ENCODE data around the gene MAML3. TPM values are rescaled to one million over a fixed set of nuclear protein-coding genes. Genes with fewer than 3 reads are reported as not detected.

MAML3 gene
- total RNA-seq, 6 experiments from 2014 or later: 1.2 to 1.9 (median 1.6) TPM

- Mint-ChIP-seq H3K27ac (no peak overlapping the region), H3K4me3 (no peak overlapping the region), H3K9me3 (no peaks in the 10 kb centered on the region), H3K4me1 (ENCODE audit: low read depth) (peaks cover 15% of the 10 kb centered on the region), H3K27me3 (ENCODE audit: insufficient read depth) (no peaks in the 10 kb centered on the region), H3K36me3 (ENCODE audit: low read depth) (no peaks in the 10 kb centered on the region)
- TF ChIP-seq CTCF (IDR thresholded peaks at IDR 0.05): no peak
- no peak for DNase-seq
Observed at GRCh38 chr4:139943277-139943676, 210.7 kb downstream of the MAML3 start.

GRCh38 chr4:139942241-139942640, 211.7 kb downstream of the MAML3 start:
- TF ChIP-seq CTCF (IDR thresholded peaks at IDR 0.05): no peak
- no peaks in the 10 kb centered on the region for H3K9me3 Mint-ChIP-seq
- no peaks in the 10 kb centered on the region for H3K36me3 Mint-ChIP-seq (ENCODE audit: low read depth)
- peaks cover 12% of the 10 kb centered on the region for H3K4me1 Mint-ChIP-seq (ENCODE audit: low read depth)
- no peak for DNase-seq
- H3K4me3 Mint-ChIP-seq: no peak overlapping the region
- H3K27me3 Mint-ChIP-seq (ENCODE audit: insufficient read depth): no peaks in the 10 kb centered on the region
- H3K27ac Mint-ChIP-seq: no peak overlapping the region

GRCh38 chr4:139940600-139940999, 213.4 kb downstream of the MAML3 start:
- no peaks in the 10 kb centered on the region for H3K36me3 Mint-ChIP-seq (ENCODE audit: low read depth)
- no peaks in the 10 kb centered on the region for H3K27me3 Mint-ChIP-seq (ENCODE audit: insufficient read depth)
- H3K4me1 Mint-ChIP-seq (ENCODE audit: low read depth): no peaks in the 10 kb centered on the region
- no peak overlapping the region for H3K27ac Mint-ChIP-seq
- no peak overlapping the region for H3K4me3 Mint-ChIP-seq
- no peak for TF ChIP-seq CTCF (IDR thresholded peaks at IDR 0.05)
- no peaks in the 10 kb centered on the region for H3K9me3 Mint-ChIP-seq
- DNase-seq: no peak

GRCh38 chr4:139938414-139938813, 215.6 kb downstream of the MAML3 start:
- Mint-ChIP-seq H3K4me1 (ENCODE audit: low read depth) (no peaks in the 10 kb centered on the region), H3K27me3 (ENCODE audit: insufficient read depth) (no peaks in the 10 kb centered on the region), H3K9me3 (no peaks in the 10 kb centered on the region), H3K4me3 (no peak overlapping the region), H3K36me3 (ENCODE audit: low read depth) (no peaks in the 10 kb centered on the region), H3K27ac (no peak overlapping the region)
- TF ChIP-seq CTCF (IDR thresholded peaks at IDR 0.05): no peak
- no peak for DNase-seq

GRCh38 chr4:139935911-139936310, 218.1 kb downstream of the MAML3 start:
- H3K4me1 Mint-ChIP-seq (ENCODE audit: low read depth): no peaks in the 10 kb centered on the region
- H3K4me3 Mint-ChIP-seq: no peak overlapping the region
- TF ChIP-seq CTCF (IDR thresholded peaks at IDR 0.05): no peak
- H3K9me3 Mint-ChIP-seq: no peaks in the 10 kb centered on the region
- H3K27ac Mint-ChIP-seq: no peak overlapping the region
- no peaks in the 10 kb centered on the region for H3K36me3 Mint-ChIP-seq (ENCODE audit: low read depth)
- no peaks in the 10 kb centered on the region for H3K27me3 Mint-ChIP-seq (ENCODE audit: insufficient read depth)
- no peak for DNase-seq

- no peaks in the 10 kb centered on the region for H3K27me3 Mint-ChIP-seq (ENCODE audit: insufficient read depth)
- no peaks in the 10 kb centered on the region for H3K4me1 Mint-ChIP-seq (ENCODE audit: low read depth)
- no peak overlapping the region for H3K4me3 Mint-ChIP-seq
- no peak for TF ChIP-seq CTCF (IDR thresholded peaks at IDR 0.05)
- DNase-seq: no peak
- H3K9me3 Mint-ChIP-seq: no peaks in the 10 kb centered on the region
- no peaks in the 10 kb centered on the region for H3K36me3 Mint-ChIP-seq (ENCODE audit: low read depth)
- no peak overlapping the region for H3K27ac Mint-ChIP-seq
Observed at GRCh38 chr4:139934708-139935195, 219.2 kb downstream of the MAML3 start.

Data from HFFc6 (cell line).